H1 (cell line): ENCODE measurements around the gene ITGB7. TPM values are rescaled to one million over a fixed set of nuclear protein-coding genes. Genes with fewer than 3 reads are reported as not detected.

ENCODE experiments used
- CTCF ChIA-PET: fragments of 300-600 bp; sonication (Branson Sonifier 250); formaldehyde crosslinking; loops from one replicate; lab custom pipeline; 2021; ENCODE audit not compliant: partially characterized antibody; lab: Charles Lee
- POLR2A ChIA-PET: fragments of 300-600 bp; sonication (Branson Sonifier 250); formaldehyde crosslinking; loops from one replicate; lab custom pipeline; 2021; ENCODE audit warnings: inconsistent platforms; ENCODE audit not compliant: partially characterized antibody; lab: Charles Lee
- DNase-seq, 2 experiments: peaks; one replicate each; pipeline versions ENCODE4 v3.0.0 to v3.0.0-alpha.2; 2010 to 2022; ENCODE audit warnings: low spot score in 2 of 2, low read depth in 1 of 2, mixed read lengths in 1 of 2
- FAIRE-seq: peaks from 2 replicates; lab custom pipeline; 2011; peaks lifted over from hg19 to GRCh38; lab: Jason Lieb, UNC
- H2AFZ ChIP-seq: 2 replicates; pipeline ENCODE4 v1.8.1; 2012; ENCODE audit warnings: low read length, inconsistent platforms
- H2AK5ac ChIP-seq: 2 replicates; pipeline ENCODE4 v1.6.1; 2013; ENCODE audit warnings: low read depth, low read length
- H2BK120ac ChIP-seq: replicated peaks from 2 replicates; pipeline ENCODE3; 2013; ENCODE audit warnings: low read depth, low read length, inconsistent platforms
- H2BK12ac ChIP-seq: 2 replicates; pipeline ENCODE4 v1.6.1; 2013; ENCODE audit warnings: low read depth, low read length
- H2BK15ac ChIP-seq: 2 replicates; pipeline ENCODE4 v1.6.1; 2013; ENCODE audit warnings: low read length
- H2BK20ac ChIP-seq: 2 replicates; pipeline ENCODE4 v1.6.1; 2013; ENCODE audit warnings: low read length
- H2BK5ac ChIP-seq: 2 replicates; pipeline ENCODE4 v1.6.1; 2013; ENCODE audit warnings: low read depth, low read length
- H3K14ac ChIP-seq: 2 replicates; pipeline ENCODE4 v1.6.1; 2013; ENCODE audit warnings: inconsistent platforms; ENCODE audit not compliant: insufficient read length
- H3K18ac ChIP-seq: 2 replicates; pipeline ENCODE4 v1.6.1; 2013; ENCODE audit warnings: low read length; ENCODE audit errors: extremely low read depth
- H3K23ac ChIP-seq: 2 replicates; pipeline ENCODE4 v1.6.1; 2013; ENCODE audit warnings: inconsistent platforms; ENCODE audit not compliant: insufficient read length
- H3K23me2 ChIP-seq: 2 replicates; pipeline ENCODE4 v1.6.1; 2013; ENCODE audit warnings: low read depth, low read length
- H3K27ac ChIP-seq: 2 replicates; pipeline ENCODE4 v1.6.1; 2011; ENCODE audit warnings: low read depth, low read length, inconsistent platforms
- H3K27me3 ChIP-seq, 4 experiments: replicated peaks in 1 of 4; 1 replicate in 1 of 4; 2 replicates in 3 of 4; pipeline versions ENCODE4 v1.6.1 to v1.8.1; 2011 to 2013; ENCODE audit warnings: low read length in 3 of 4, mild to moderate bottlenecking in 3 of 4, inconsistent platforms in 2 of 4, mixed read lengths in 2 of 4, moderate library complexity in 1 of 4; ENCODE audit not compliant: control insufficient read depth in 3 of 4, insufficient read depth in 3 of 4; ENCODE audit errors: extremely low read depth in 1 of 4
- H3K36me3 ChIP-seq, 4 experiments: 2 replicates each; pipeline versions ENCODE4 v1.6.1 to v1.8.1; 2011 to 2013; ENCODE audit warnings: mild to moderate bottlenecking in 4 of 4, low read length in 3 of 4, moderate library complexity in 2 of 4, control low read depth in 1 of 4, inconsistent platforms in 1 of 4; ENCODE audit not compliant: insufficient read depth in 4 of 4, control insufficient read depth in 2 of 4
- H3K4ac ChIP-seq: replicated peaks from 2 replicates; pipeline ENCODE3; 2013; ENCODE audit warnings: low read length, low read depth, mixed read lengths, inconsistent platforms; ENCODE audit not compliant: insufficient read length
- H3K4me1 ChIP-seq, 4 experiments: replicated peaks in 1 of 4; 1 replicate in 1 of 4; 2 replicates in 3 of 4; pipeline versions ENCODE4 v1.6.1 to v1.8.1; 2011 to 2013; ENCODE audit warnings: low read length in 3 of 4, inconsistent platforms in 2 of 4, mixed read lengths in 1 of 4; ENCODE audit not compliant: insufficient read depth in 4 of 4, control insufficient read depth in 3 of 4
- H3K4me2 ChIP-seq, 2 experiments: 2 replicates each; pipeline versions ENCODE4 v1.6.1 to v1.8.1; 2011 to 2013; ENCODE audit warnings: low read depth in 2 of 2, low read length in 2 of 2, control low read depth in 1 of 2, inconsistent platforms in 1 of 2, mild to moderate bottlenecking in 1 of 2; ENCODE audit not compliant: insufficient read depth in 1 of 2
- H3K4me3 ChIP-seq, 4 experiments: fragments of 200-600, 300-600 bp in 1 of 4; sonication (generic), shearing (Covaris generic), sonication (Bioruptor Twin) in 1 of 4; 2 replicates each; pipeline versions ENCODE4 v1.5.1 to v1.8.1; 2011 to 2016; ENCODE audit warnings: low read length in 4 of 4, low read depth in 3 of 4, control low read depth in 2 of 4, inconsistent platforms in 2 of 4, mild to moderate bottlenecking in 2 of 4, mixed read lengths in 1 of 4, moderate library complexity in 1 of 4; ENCODE audit not compliant: insufficient read depth in 2 of 4; ENCODE audit errors: extremely low read depth in 1 of 4
- H3K56ac ChIP-seq: replicated peaks from 2 replicates; pipeline ENCODE3; 2013; ENCODE audit warnings: low read depth, mild to moderate bottlenecking, mixed read lengths, low read length, inconsistent platforms; ENCODE audit not compliant: insufficient read length
- H3K79me1 ChIP-seq: 2 replicates; pipeline ENCODE4 v1.6.1; 2013; ENCODE audit warnings: low read depth, low read length, control low read depth
- H3K79me2 ChIP-seq, 2 experiments: 2 replicates each; pipeline versions ENCODE4 v1.6.1 to v1.8.1; 2012 to 2013; ENCODE audit warnings: low read length in 2 of 2, mild to moderate bottlenecking in 2 of 2, inconsistent platforms in 1 of 2; ENCODE audit not compliant: insufficient read depth in 2 of 2, control insufficient read depth in 1 of 2
- H3K9ac ChIP-seq, 4 experiments: replicated peaks in 1 of 4; 1 replicate in 1 of 4; 2 replicates in 3 of 4; pipeline versions ENCODE4 v1.6.1 to v1.8.1; 2011 to 2013; ENCODE audit warnings: low read depth in 3 of 4, low read length in 3 of 4, control low read depth in 2 of 4, mild to moderate bottlenecking in 2 of 4, moderate library complexity in 2 of 4, inconsistent platforms in 1 of 4; ENCODE audit errors: extremely low read depth in 1 of 4
- H3K9me3 ChIP-seq, 2 experiments: 2 replicates each; pipeline versions ENCODE4 v1.6.1 to v1.8.1; 2012 to 2013; ENCODE audit warnings: mild to moderate bottlenecking in 2 of 2, moderate library complexity in 2 of 2, control low read depth in 1 of 2, inconsistent platforms in 1 of 2, low read depth in 1 of 2, low read length in 1 of 2, mixed read lengths in 1 of 2; ENCODE audit not compliant: insufficient read depth in 2 of 2
- H4K20me1 ChIP-seq, 2 experiments: replicated peaks in 1 of 2; 2 replicates each; pipeline versions ENCODE3 to v1.8.1; 2011 to 2013; ENCODE audit warnings: inconsistent platforms in 2 of 2, low read length in 2 of 2, mild to moderate bottlenecking in 1 of 2; ENCODE audit not compliant: insufficient read depth in 2 of 2, control insufficient read depth in 1 of 2
- H4K5ac ChIP-seq: 2 replicates; pipeline ENCODE4 v1.6.1; 2013; ENCODE audit warnings: low read length, low read depth, mixed read lengths, inconsistent platforms; ENCODE audit not compliant: insufficient read length
- H4K8ac ChIP-seq: 2 replicates; pipeline ENCODE4 v1.8.0; 2013; ENCODE audit warnings: mild to moderate bottlenecking, moderate library complexity, low read length, inconsistent platforms; ENCODE audit not compliant: insufficient read depth; ENCODE audit errors: extremely low read depth
- H4K91ac ChIP-seq: replicated peaks from 2 replicates; pipeline ENCODE3; 2013; ENCODE audit warnings: low read length, mixed read lengths, inconsistent platforms; ENCODE audit not compliant: insufficient read length
- BRCA1 ChIP-seq: IDR thresholded peaks from 2 replicates; pipeline ENCODE4 v1.6.1; 2012; ENCODE audit warnings: low read depth, low read length, improper control_type of control experiment
- CBX5 ChIP-seq: fragments of 300-800, 300-1000 bp; sonication (generic); IDR thresholded peaks from 2 replicates; pipeline ENCODE4 v1.7.1; 2016; ENCODE audit warnings: antibody characterized with exemption, low read length, low read depth
- CHD2 ChIP-seq: IDR thresholded peaks from 2 replicates; pipeline ENCODE4 v1.6.1; 2012; ENCODE audit warnings: low read length, improper control_type of control experiment
- POLR2A ChIP-seq, 2 experiments: IDR thresholded peaks; 1 replicate in 1 of 2; 2 replicates in 1 of 2; pipeline ENCODE4 v1.6.1; 2011; ENCODE audit warnings: low read depth in 2 of 2, low read length in 2 of 2, mild to moderate bottlenecking in 2 of 2; ENCODE audit errors: control extremely low read depth in 1 of 2
- TCF12 ChIP-seq: IDR thresholded peaks from 2 replicates; pipeline ENCODE4 v1.6.1; 2011; ENCODE audit warnings: low read depth, mild to moderate bottlenecking, low read length
- polyA plus RNA-seq, 7 experiments: library from polyadenylated mRNA; depleted of rRNA in 3 of 7; stranded (reverse) in 5 of 7; unstranded in 2 of 7; fragments of >200 nt in 5 of 7; fragments of 200-250 nt in 2 of 7; gene quantifications; 1 replicate in 5 of 7; 2 replicates in 1 of 7; 4 replicates in 1 of 7; pipeline versions ENCODE4 v1.2.1 to v1.2.3, GENCODE V29; 2011 to 2013; ENCODE audit warnings: missing spikeins in 2 of 7, mixed read lengths in 2 of 7
- total RNA-seq: library from RNA; stranded (reverse); fragmentation: NEBNext Ultra II Directional; extraction: Animal tissue kit (Norgen Biotek cat#: 25700); gene quantifications from 2 replicates; pipeline ENCODE4 v1.2.1, GENCODE V29; 2021
- TF ChIP-seq, protein P1 (sequence below), 3 experiments: IDR thresholded peaks; 1 replicate in 2 of 3; 2 replicates in 1 of 3; pipeline versions ENCODE4 v1.5.1 to v1.6.1; 2011; ENCODE audit warnings: low read length in 3 of 3, mild to moderate bottlenecking in 3 of 3, inconsistent platforms in 2 of 3, low read depth in 1 of 3, moderate library complexity in 1 of 3; ENCODE audit not compliant: insufficient read depth in 1 of 3; ENCODE audit errors: control extremely low read depth in 1 of 3
- TF ChIP-seq, protein P2 (sequence below): IDR thresholded peaks from 2 replicates; pipeline ENCODE4 v1.6.1; 2012; ENCODE audit warnings: inconsistent platforms

ITGB7 gene
- total and polyA plus RNA-seq, 2 of the 8 experiments (the other 6 are each of a cell fraction or from before 2014, with no cell fraction given): 0.35 to 0.54 TPM

DNA sequence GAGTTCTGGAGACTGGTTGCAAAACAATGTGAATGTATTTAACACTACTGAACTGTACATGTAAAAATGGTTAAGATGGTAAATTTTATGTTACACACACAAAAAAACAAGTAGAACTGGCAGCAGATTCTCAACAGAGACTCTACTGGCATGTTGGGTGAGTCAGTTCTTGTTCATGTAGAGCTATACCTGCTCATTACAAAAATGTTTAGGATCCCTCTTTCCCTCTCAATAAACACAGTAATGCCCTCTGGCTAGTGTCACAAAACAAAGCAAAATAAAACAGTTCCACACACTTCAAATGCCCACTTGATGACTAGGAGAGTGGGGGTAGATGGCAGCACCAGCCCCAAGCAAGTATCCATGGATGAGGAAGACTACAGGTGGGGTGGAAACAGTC, 40.2 kb downstream of the ITGB7 start:
- Histone ChIP-seq H3K56ac (no peak overlapping the region), H3K23me2 (no peaks in the 10 kb centered on the region), H3K36me3 (no peaks in the 10 kb centered on the region), H3K27ac (no peak overlapping the region), H3K79me2 (no peaks in the 10 kb centered on the region), H2AK5ac (no peak overlapping the region), H3K27me3 (peaks cover 0 to 10% (median 5%) of the 10 kb centered on the region in 4 experiments; a peak in 6 of 7 replicates), H2BK20ac (no peak overlapping the region), H2AFZ (no peak overlapping the region), H4K8ac (no peak overlapping the region), H4K20me1 (peaks cover 1% of the 10 kb centered on the region in 2 experiments), H3K4me2 (no peak overlapping the region), H3K79me1 (no peaks in the 10 kb centered on the region), H3K9me3 (no peaks in the 10 kb centered on the region), H3K4me3 (no peak overlapping the region), H3K18ac (no peak overlapping the region), H4K5ac (no peak overlapping the region), H4K91ac (no peak overlapping the region), H2BK15ac (no peak overlapping the region), H2BK5ac (no peak overlapping the region), H3K4me1 (peaks cover 0 to 3% (median 1%) of the 10 kb centered on the region in 4 experiments; a peak in 1 of 7 replicates), H2BK12ac (no peak overlapping the region), H3K9ac (no peak overlapping the region)
- ChIA-PET POLR2A (no interaction called here), CTCF (interaction anchor here (1.0 to 1.1 kb wide), 2 partner anchors 9 to 63 kb away, joined by 3 to 4 read pairs; partner anchors contain the start of gene SOAT2)
- DNase-seq (no peak), FAIRE-seq (no peak)
- TF ChIP-seq CHD2 (no peak), TCF12 (no peak), POLR2A (IDR thresholded peaks at IDR 0.05; ENCODE audit: control extremely low read depth in 1 of 2, low read depth in 2 of 2, low read length in 2 of 2) (no peak), CBX5 (no peak), BRCA1 (no peak)
- TF ChIP-seq, protein P1, sequence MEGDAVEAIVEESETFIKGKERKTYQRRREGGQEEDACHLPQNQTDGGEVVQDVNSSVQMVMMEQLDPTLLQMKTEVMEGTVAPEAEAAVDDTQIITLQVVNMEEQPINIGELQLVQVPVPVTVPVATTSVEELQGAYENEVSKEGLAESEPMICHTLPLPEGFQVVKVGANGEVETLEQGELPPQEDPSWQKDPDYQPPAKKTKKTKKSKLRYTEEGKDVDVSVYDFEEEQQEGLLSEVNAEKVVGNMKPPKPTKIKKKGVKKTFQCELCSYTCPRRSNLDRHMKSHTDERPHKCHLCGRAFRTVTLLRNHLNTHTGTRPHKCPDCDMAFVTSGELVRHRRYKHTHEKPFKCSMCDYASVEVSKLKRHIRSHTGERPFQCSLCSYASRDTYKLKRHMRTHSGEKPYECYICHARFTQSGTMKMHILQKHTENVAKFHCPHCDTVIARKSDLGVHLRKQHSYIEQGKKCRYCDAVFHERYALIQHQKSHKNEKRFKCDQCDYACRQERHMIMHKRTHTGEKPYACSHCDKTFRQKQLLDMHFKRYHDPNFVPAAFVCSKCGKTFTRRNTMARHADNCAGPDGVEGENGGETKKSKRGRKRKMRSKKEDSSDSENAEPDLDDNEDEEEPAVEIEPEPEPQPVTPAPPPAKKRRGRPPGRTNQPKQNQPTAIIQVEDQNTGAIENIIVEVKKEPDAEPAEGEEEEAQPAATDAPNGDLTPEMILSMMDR (IDR thresholded peaks at IDR 0.05; ENCODE audit: control extremely low read depth in 1 of 3, insufficient read depth in 1 of 3, low read depth in 1 of 3, low read length in 3 of 3): no peak
- TF ChIP-seq, protein P2, sequence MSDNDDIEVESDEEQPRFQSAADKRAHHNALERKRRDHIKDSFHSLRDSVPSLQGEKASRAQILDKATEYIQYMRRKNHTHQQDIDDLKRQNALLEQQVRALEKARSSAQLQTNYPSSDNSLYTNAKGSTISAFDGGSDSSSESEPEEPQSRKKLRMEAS: no peak
- TF ChIP-seq, all 59 proteins: peak for 0
- no peak overlapping the region for H3K23ac ChIP-seq
- no peak overlapping the region for H3K4ac ChIP-seq
- H2BK120ac ChIP-seq: no peak overlapping the region
- H3K14ac ChIP-seq: no peak overlapping the region
